ENCODE measurements around the gene CAST.

Gene CAST

DNA sequence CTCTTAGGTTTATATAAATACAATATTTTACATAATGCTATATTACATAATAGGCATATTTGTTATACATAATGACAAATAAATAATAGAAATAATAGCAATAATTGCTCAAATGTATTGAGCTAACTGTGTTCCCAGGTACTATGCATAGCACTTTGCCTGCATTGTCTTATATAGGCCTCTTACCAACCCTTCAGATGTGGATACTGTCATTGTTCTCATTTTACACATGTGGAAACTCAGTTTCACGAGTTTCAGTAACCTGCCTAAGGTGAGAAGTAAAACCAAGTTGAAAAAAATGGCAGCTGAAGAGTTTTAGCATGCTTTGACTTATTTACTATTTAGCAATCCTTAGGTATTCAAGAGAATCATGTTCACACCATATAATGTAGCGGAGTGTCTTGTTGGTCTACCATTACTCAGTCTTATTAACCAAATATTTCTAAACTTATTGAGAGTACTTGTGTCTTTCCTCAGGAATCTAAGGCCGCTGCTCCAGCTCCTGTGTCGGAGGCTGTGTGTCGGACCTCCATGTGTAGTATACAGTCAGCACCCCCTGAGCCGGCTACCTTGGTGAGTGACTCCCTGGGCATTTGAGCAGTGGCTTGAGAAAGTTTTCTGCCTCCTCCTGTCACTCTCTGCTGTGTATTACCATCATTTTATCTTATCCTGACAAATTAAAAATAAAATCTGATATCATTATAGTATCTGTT, 88.1 kb downstream of the CAST start:
- DNase-seq = no peak

GRCh38 chr5:96751203-96752169, 89.3 kb downstream of the CAST start:
- DNase-seq = no peak

DNA sequence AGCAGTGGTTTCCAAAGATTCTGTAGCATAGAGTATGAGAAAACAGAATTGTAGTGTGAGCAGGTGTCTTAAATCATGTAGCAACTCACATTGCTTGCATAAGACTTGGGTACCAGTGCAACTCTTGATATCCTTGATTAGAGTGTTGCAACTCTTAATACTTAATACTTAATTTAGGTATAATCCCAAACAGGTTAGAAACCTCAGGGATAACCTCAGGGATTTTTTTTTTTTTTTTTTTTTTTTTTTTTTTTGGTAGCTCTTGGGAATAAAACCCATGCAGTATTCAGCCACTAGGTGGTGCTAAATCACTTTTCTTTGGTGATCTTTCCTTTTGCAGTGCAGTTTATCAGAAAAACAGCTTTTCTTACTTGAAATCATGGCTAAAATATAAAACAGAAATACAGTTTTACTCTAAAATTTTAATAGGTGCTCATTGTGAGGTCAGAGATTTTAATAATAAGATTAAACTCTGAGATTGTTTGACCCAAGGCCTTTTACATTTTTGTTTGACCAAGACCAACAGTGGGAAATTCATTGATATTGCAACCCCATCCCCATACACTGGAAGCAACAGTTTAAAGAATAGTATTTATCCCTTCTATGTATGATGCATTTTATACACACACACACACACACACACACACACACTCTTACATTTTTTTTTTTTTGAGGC, 90.3 kb downstream of the CAST start:
- DNase-seq = no peak

DNA sequence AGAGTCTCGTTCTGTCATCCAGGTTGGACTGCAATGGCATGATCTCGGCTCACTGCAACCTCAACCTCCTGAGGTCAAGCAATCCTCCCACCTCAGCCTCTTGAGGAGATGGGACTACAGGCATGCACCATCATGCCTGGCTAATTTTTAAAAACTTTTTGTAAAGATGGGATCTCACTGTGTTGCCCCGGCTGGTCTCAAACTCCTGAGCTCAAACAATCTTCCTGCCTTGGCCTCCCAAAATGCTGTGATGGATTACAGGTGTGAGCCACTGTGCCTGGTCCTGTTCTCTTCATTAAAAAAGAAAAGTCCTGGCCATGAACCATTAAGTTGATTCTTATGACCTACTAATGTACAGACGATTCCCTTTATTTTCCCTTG, 90.8 kb downstream of the CAST start:
- no peak for DNase-seq

GRCh38 chr5:96753848-96754247, 91.7 kb downstream of the CAST start:
- no peak for DNase-seq

DNA sequence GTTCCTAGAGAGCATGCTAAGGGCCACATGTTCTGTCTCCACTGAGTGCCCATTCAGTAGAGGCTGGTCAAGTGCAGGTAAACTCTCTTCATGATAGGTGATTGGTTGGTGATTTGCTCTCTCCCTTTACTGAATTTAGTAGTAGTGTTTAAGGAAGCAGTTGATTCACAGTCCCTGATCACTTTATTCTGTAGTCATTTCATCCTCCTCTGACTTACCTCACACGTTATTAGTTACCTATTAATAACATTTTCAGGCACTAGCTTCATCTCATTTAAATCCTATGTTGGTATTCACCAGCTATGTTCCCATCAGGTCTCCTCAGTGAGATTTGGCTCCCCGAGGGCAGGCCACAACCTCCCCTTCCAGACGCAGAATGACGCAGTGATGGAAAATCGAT, 93.7 kb downstream of the CAST start:
- no peak for DNase-seq

DNA sequence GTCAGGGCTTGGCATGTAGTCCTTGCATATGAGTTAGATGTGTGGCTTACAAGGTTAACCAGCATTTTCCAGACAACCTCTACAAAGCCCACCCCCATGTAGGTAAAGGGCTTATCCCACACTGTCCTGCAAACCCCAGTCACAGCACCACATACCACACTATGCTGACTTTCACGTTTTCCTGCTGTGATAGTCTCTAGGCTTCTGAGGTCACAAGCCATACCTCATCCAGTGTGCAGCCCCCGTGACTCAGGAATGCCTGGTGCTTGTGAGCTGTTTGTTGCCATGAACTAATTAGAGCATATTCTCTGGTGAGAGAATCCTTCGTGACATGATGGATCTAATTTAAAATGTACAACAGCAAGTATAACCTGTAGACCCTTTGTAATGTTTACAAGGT, 94.8 kb downstream of the CAST start:
- no peak for DNase-seq

DNA sequence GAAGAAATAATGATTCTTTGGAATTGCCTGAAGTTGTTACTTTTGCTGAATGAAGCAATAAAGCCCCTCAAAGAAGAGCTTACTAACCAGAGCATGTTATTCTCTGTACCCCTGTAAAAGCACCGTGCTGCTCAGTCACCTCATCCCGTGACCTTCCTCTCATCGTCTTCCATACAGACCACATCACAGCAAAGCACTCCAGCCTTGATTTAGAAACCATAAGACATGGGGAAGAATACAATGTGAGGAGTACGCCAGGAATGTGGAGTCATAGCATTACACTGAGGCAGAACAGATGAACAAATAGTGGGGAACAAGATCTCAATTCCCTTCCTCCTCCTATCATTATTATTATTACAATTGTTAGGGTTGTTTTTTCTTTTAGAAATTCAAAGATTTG, 96.4 kb downstream of the CAST start:
- DNase-seq = no peak

DNA sequence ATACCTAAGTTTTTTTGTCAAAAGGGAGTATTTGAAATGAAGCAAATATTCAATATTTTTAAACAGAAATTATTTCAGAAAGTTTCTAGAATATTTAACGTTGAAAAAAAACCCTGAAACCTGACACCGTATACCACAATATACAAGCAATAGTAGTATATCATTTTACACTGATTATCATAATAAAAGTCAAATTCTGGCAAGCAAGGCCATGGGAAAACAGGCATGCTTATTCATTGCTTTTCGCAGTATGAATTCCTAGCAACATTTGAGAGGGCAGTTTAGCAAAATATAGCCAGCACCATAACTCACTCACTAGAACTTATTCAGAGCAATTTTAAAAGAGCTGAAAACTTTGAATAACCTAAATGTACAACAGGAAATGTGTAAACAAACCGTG, 99.4 kb downstream of the CAST start:
- DNase-seq = no peak

DNA sequence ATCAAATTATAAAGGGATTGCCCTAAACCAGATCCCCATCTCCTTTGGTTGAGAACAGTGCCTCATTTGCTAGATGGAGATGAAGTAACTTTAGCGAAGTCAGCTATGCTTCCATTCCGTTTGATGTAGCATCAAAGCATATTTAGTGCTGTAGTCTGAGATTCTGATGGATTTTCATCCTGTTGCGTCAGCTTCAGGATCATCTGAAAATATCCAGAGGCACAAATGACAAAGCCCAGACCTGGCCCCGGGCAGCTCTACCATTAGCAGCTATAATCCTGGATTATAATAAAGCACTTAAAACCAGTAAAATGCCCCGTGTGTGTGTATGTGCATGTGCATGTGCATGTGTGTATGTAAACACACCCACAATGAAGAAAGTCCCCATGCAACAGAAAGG, 100.8 kb downstream of the CAST start:
- no peak for DNase-seq

DNA sequence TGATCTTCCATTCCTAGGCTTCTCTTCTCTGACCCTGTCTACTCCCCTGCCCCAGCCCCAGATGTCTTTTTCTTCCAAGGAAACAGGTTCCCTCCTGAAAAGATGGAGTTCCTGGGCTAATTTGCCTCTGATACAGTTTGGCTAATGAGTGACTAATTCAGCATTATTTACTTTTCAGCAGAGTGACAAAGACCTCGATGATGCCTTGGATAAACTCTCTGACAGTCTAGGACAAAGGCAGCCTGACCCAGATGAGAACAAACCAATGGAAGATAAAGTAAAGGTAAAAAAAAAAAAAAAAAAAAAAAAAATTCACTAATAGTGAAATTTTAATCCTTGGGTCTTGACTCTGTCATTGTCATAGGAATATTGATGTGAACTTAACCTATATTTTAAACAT, 102.9 kb downstream of the CAST start:
- no peak for DNase-seq

GRCh38 chr5:96768708-96769251, 106.6 kb downstream of the CAST start:
- no peak for DNase-seq

- DNase-seq = no peak
These were observed 109.2 kb downstream of the CAST start for GRCh38 chr5:96771395-96771794.

DNA sequence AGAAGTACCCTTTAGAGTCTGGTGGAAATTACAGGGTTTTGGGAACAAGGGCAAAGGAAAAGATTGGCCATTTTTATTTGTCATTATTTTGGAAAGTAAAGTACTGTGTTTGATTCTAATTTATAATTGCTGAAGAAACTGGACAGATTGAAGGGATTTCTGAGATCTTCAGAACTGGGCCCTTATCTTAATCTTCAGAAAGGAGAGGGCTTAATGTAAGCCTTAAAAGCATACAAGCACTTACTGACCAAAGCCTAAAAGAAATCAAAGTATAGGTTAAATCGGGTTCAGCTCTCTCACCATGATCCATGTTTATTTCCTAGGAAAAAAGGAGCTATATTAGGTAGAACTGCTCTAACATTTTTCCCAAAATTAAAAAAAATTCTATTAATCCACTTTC, 109.9 kb downstream of the CAST start:
- no peak for DNase-seq

DNA sequence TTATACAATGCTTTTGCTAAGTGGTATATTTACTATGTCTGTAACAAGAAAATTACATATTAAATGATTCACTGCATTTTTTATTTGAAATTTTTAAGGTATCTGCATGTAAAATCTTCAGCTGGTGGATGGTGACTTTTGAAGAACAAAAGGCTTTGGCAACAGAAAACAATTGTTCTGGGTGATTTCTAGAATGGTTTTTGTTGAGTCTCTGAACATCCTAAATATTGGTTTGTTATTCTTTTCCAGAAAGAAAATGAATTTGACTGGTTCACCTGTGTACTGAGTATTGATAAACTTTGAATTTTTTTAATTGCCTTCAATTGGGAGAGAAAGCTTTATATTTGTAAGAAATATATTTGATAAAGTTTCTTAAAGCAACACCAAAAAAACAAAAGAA, 110.4 kb downstream of the CAST start:
- no peak for DNase-seq

DNA sequence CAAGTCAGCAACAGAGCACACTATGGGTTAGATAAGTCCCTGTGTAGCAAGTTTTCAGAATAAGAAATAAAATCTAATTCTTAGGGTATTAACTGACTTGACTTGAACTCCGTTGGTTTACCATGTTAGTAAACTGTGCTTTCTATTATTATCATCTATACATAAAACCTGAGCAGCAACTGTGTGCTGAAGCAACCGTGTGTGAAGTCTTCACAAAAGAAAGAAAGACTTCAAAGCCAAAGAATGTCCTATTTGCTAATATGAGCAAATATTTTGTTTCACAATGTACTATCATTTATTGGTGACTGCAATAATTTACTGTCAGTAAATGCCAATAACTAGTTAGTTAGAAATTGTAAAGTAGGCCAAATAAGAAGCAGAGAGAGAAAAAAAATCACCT, 112.9 kb downstream of the CAST start:
- DNase-seq = no peak

DNA sequence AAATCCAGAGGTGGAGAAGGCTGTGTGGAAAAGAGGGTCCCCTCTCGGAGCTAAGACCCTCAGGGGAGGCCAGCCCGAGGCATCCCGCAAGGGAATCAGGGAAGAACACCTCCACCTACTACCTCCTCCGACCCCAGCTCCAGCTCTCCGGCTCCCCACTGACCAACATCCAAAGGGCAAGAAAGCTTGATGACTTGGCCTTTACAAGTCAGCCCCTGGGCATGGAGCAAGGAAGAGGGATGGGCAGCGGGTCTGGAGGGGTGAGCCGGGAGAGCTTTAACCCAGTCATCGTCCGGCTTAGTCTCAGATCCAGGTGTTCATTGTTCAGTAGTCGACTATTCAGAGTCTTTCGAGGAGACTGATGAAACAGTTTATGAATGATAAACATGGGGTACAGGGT, 113.5 kb downstream of the CAST start:
- no peak for DNase-seq

DNA sequence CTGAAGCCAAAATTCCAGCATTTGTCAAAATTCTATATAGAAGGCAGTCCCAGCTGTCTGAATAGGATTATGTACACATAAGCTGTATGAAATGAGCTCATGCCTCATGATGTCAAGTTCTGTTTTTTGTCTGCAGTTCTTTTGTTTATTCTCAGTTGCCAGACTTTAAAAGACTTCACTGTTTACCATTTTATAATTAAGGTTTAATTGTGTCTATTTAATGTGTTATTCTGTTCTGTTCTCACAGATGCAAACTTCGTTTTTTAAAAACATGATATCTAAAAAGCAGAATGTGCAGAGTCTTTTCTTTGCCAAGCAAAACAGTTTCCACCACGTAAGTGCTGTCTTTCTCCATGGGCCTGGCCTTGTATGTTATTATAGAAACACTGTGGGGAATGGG, 114.4 kb downstream of the CAST start:
- no peak for DNase-seq

DNA sequence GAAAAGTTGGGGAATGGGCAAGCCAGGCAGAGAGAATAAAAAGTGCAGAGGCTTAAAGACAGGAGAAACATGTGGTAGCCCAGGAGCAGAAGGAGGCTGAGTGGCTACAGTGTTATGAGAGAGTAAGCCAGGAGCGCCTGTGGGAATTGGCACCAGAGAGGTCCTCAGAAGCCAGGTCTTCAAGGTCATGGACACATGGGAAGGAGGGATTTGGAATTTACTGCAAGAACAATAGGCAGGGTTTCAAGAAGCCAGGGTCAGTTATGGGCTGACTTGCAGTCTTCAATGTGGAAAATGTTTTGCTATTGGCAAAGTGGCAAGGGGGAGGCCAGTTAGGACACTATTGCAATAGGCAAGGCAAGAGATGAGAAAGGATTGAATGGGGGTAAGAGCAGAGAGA, 116.2 kb downstream of the CAST start:
- DNase-seq = no peak

DNA sequence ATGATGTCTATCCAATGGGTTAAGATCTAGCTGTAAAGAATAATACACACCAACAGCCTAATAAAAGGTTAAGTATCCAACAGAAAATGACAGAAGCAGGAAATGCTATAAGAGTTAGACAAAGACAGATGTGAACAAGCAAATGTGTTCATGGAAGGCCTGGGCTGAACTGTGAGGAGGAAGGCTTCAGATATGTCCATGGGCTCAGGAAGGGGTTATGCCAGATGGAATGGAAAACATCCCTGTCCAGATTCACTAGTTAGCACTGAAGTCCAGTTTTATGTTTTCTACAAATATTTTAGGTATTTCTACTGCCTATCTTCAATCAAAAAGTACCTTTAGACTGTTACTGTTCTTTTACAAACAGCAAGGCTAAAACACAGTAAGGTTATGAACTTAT, 118.5 kb downstream of the CAST start:
- DNase-seq = no peak

- no peak for DNase-seq
These were observed 119.1 kb downstream of the CAST start for GRCh38 chr5:96781031-96781971.

DNA sequence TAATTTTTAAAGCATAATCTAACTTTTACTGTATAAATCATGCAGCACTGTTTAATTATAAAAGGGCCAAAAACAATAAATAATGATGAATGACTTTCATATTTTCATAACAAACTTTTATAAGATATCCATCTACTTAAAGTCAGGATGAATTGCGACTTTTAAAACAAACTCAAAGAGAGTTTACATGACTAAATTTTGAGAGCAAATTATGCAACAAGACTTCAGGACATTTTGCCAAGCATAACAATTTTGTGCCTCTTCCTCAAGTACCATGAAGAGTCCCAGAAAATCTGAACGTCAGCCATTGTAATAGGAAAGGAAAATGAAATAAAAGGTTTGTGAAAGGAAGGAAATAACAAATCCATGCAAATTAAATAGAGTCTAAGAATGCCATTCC, 121.2 kb downstream of the CAST start:
- DNase-seq = no peak
